Activated naive CD4-positive, alpha-beta T cell treated with anti-CD3 and anti-CD28 coated beads, Interleukin-2, amount 10 ng/mL, durations not matched to agents 7 days and 5 days (primary cell): ENCODE measurements around the gene EHBP1L1.

Experiments used
- CTCF ChIA-PET: fragments of 350-600 bp; sonication (Branson Sonifier 250); formaldehyde crosslinking; loops from one replicate; lab custom pipeline; 2021; ENCODE audit warnings: antibody characterized with exemption; lab: Charles Lee
- DNase-seq: peaks from one replicate; pipeline ENCODE4 v3.0.0-alpha.2; 2020
- H3K27ac Mint-ChIP-seq: one replicate; pipeline ENCODE4 v1.8.0; 2021; ENCODE audit warnings: mild to moderate bottlenecking, moderate library complexity, mixed read lengths
- H3K27me3 Mint-ChIP-seq: one replicate; pipeline ENCODE4 v1.8.0; 2021; ENCODE audit warnings: mild to moderate bottlenecking, mixed read lengths
- H3K36me3 Mint-ChIP-seq: one replicate; pipeline ENCODE4 v1.8.0; 2021; ENCODE audit warnings: mixed read lengths
- H3K4me1 Mint-ChIP-seq: one replicate; pipeline ENCODE4 v1.8.0; 2021; ENCODE audit warnings: mixed read lengths
- H3K4me3 Mint-ChIP-seq: one replicate; pipeline ENCODE4 v1.8.0; 2021; ENCODE audit warnings: mild to moderate bottlenecking, moderate library complexity, mixed read lengths
- H3K9me3 Mint-ChIP-seq: one replicate; pipeline ENCODE4 v1.8.0; 2021; ENCODE audit warnings: mixed read lengths

EHBP1L1 gene

GRCh38 chr11:65551572-65552387, 24.1 kb upstream of the EHBP1L1 start:
- peaks cover 4% of the 10 kb centered on the region for H3K27me3 Mint-ChIP-seq
- H3K4me3 Mint-ChIP-seq = peak overlapping the region; percentile 8
- H3K27ac Mint-ChIP-seq = peak overlapping the region; percentile 86
- peaks cover 40% of the 10 kb centered on the region for H3K36me3 Mint-ChIP-seq
- CTCF ChIA-PET = interaction anchor here (1.0 to 3.6 kb wide), 5 partner anchors 10 to 37 kb away, joined by 3 to 35 read pairs (median 11); partner anchors contain the start of genes FAM89B and ZNRD2
- no peaks in the 10 kb centered on the region for H3K9me3 Mint-ChIP-seq
- DNase-seq = peak; percentile 81
- H3K4me1 Mint-ChIP-seq = peaks cover 85% of the 10 kb centered on the region

GRCh38 chr11:65552388-65552951, 23.4 kb upstream of the EHBP1L1 start:
- Mint-ChIP-seq H3K9me3 (no peaks in the 10 kb centered on the region), H3K4me3 (peak overlapping the region; percentile 8), H3K4me1 (peaks cover 85% of the 10 kb centered on the region), H3K27ac (peak overlapping the region; percentile 86), H3K27me3 (peaks cover 4% of the 10 kb centered on the region), H3K36me3 (peaks cover 40% of the 10 kb centered on the region)
- CTCF ChIA-PET = interaction anchor here (1.0 to 3.6 kb wide), 6 partner anchors 8 to 36 kb away, joined by 3 to 35 read pairs (median 9); partner anchors contain the start of genes FAM89B and ZNRD2
- no peak for DNase-seq

DNA sequence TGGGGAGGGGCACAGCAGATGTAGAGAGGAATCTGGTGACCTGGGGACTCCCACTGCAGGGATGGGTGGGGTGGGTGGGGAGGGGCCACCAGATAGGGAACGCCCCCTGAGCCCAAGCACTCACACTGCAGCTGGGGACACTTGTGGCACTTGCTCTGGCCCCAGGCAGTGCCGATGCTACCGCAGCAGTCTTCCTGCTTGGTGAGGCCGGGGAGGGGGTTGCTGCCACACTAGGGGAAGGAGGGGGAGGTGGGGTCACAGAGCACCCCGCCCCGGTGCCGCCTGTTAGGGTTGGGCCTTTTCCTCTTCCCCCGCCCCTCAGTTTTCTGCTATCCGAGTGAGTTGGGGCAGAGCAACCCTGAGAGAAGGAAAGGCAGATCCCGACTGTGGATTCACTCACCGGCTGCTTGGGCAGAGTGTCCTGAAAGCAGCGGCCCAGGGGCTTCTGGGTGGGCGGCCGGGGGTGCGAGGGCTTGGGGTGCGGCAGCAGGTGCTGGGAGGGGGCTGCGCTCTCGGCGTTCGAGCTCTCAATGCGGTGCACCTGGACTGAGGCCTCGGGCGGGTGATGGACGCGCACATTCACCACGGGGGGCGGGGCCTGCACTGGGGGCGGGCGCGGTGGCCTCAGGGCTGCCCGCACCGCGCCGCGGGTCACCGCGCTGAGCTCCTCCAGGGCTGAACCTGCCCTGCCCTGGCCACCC, 22.4 kb upstream of the EHBP1L1 start:
- DNase-seq = peak; percentile 93
- peaks cover 3% of the 10 kb centered on the region for H3K27me3 Mint-ChIP-seq
- H3K9me3 Mint-ChIP-seq = no peaks in the 10 kb centered on the region
- peak overlapping the region; percentile 60 for H3K4me3 Mint-ChIP-seq
- H3K27ac Mint-ChIP-seq = peak overlapping the region; percentile 86
- H3K36me3 Mint-ChIP-seq = peaks cover 33% of the 10 kb centered on the region
- CTCF ChIA-PET = interaction anchor here (1.0 to 3.6 kb wide), 5 partner anchors 9 to 35 kb away, joined by 3 to 35 read pairs (median 11); partner anchors contain the start of genes FAM89B and ZNRD2
- H3K4me1 Mint-ChIP-seq = peaks cover 76% of the 10 kb centered on the region

DNA sequence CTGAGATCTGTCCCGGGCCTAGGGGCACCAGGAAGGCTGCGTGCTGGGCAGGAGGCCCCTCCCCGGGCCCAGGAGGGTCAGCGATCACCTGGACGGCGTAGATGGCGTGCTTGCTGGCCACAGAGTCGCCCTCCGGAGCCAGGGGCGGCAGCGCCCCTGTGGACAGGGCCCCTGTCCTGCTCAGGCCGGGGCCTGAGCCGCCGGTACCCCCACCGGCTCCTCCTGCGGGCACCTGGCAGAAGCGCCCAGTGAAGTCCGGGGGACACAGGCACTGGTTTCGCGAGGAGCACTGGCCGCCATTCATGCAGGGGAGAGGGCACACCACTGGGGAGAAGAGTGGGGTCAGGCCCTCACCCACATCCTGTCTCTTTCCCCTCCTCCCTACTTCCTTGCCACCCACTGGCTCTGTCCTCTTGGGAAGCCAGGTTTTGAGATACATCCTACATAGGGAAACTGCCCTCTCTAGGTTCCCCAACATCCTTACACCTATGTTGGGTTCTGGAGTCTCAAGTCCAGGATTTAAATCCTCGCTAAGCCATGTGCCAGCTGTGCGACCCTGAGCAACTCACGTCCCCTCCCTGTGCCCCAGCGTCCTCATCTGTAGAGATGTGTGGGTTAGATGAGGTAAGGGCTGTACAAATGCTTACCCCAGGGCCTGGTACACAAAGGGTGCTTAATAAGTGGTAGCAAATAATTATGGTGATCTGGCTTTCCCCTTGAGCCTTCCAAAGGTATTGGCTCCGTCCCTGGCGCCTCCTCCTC, 21.6 kb upstream of the EHBP1L1 start:
- H3K27me3 Mint-ChIP-seq = peaks cover 5% of the 10 kb centered on the region
- H3K4me3 Mint-ChIP-seq = peak overlapping the region; percentile 62
- no peaks in the 10 kb centered on the region for H3K9me3 Mint-ChIP-seq
- DNase-seq = peak; percentile 41
- H3K36me3 Mint-ChIP-seq = peaks cover 27% of the 10 kb centered on the region
- H3K27ac Mint-ChIP-seq = peak overlapping the region; percentile 90
- CTCF ChIA-PET = interaction anchor here (1.0 to 3.6 kb wide), 5 partner anchors 8 to 17 kb away, joined by 3 to 35 read pairs (median 5); partner anchors contain the start of genes FAM89B and ZNRD2
- peaks cover 74% of the 10 kb centered on the region for H3K4me1 Mint-ChIP-seq

DNA sequence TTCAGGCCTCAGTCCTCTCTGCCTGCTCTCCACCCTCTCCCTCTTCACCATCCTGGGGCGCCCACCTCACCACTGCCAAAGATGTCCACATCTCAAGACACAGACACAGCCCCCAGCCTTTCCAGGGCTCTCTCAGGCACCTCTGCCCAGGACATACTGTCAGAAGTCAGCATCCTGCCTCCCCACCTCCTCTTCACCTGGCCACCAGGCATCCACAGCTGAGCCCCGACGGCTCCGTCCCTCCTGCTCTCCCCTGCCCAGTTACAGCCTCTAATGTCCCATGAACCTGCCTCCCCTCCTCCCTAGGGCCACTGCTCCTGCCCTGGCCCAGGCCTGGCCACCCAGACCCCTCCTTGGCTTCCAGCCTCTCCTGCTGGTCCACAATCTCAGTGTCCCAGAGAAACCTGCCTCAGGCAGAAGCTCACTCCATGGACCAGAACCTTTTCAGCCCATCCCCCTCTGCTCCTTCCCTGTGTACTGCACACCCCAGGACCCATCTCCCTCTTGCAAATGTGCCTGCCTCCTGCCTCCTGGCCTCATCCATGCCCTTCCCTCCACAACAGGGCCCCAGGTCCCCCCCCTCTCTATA, 20.9 kb upstream of the EHBP1L1 start:
- H3K36me3 Mint-ChIP-seq = peaks cover 23% of the 10 kb centered on the region
- H3K4me1 Mint-ChIP-seq = peaks cover 73% of the 10 kb centered on the region
- H3K27ac Mint-ChIP-seq = peak overlapping the region; percentile 80
- H3K4me3 Mint-ChIP-seq = peak overlapping the region; percentile 62
- H3K9me3 Mint-ChIP-seq = no peaks in the 10 kb centered on the region
- CTCF ChIA-PET = interaction anchor here (0.8 to 1.6 kb wide), 3 partner anchors 8 to 14 kb away, joined by 3 to 5 read pairs (median 4); no protein-coding TSS in a partner anchor
- H3K27me3 Mint-ChIP-seq = peaks cover 7% of the 10 kb centered on the region
- no peak for DNase-seq

- Mint-ChIP-seq H3K27ac (peak overlapping the region; percentile 88), H3K4me3 (peak overlapping the region; percentile 80), H3K36me3 (peaks cover 18% of the 10 kb centered on the region)
Observed at GRCh38 chr11:65555693-65556231, 20.1 kb upstream of the EHBP1L1 start.

DNA sequence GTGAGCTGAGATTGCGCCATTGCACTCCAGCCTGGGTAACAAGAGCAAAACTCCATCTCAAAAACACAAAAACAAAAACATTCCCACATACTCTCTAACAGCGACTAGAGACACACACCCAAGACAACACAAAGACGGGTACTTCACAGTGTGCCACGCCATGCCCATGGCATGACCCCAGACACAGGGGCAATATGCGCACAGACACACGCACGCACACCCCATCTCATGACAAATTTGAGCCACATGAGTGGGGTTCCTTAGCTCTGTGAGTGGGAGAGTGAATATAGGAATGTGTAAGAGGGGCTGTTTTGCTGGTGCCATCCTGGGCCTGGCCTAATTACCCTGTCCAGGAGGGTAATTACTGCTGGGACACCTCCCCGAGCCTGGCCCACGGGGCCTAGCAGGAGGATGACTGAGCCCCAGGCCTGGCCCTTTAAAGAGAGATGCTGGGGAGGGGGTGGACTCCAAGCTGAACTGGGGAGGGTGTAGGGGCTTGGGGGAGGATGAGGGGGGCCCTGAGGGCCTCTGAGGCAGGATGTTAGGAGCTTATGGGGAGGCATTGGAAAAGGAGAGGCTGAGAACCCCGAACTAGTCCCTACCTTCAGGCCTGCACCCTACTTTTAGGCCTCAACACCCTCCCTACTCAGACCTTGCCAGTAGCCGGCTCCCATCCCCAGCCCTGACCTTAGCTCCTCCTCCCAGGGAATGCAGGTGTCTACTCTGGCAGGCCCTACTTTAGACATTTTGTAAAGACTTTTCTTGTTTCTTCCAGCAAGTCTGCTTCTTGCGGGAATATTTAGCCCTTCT, 19.2 kb upstream of the EHBP1L1 start:
- Mint-ChIP-seq H3K9me3 (no peaks in the 10 kb centered on the region), H3K27ac (peak overlapping the region; percentile 88), H3K4me3 (peak overlapping the region; percentile 80), H3K27me3 (peaks cover 17% of the 10 kb centered on the region), H3K36me3 (peaks cover 10% of the 10 kb centered on the region), H3K4me1 (peaks cover 74% of the 10 kb centered on the region)
- CTCF ChIA-PET = interaction anchor here (0.8 to 1.3 kb wide), 4 partner anchors 9 to 31 kb away, joined by 3 to 6 read pairs (median 4); partner anchors contain the start of gene FAM89B
- DNase-seq = peak; percentile 41

More at GRCh38 chr11:65555693-65556231, 20.1 kb upstream of the EHBP1L1 start:
- H3K4me1 Mint-ChIP-seq = peaks cover 81% of the 10 kb centered on the region
- peaks cover 15% of the 10 kb centered on the region for H3K27me3 Mint-ChIP-seq
- H3K9me3 Mint-ChIP-seq = no peaks in the 10 kb centered on the region
- no peak for DNase-seq
- CTCF ChIA-PET = interaction anchor here (0.8 to 1.6 kb wide), 3 partner anchors 9 to 15 kb away, joined by 3 to 5 read pairs (median 4); no protein-coding TSS in a partner anchor

DNA sequence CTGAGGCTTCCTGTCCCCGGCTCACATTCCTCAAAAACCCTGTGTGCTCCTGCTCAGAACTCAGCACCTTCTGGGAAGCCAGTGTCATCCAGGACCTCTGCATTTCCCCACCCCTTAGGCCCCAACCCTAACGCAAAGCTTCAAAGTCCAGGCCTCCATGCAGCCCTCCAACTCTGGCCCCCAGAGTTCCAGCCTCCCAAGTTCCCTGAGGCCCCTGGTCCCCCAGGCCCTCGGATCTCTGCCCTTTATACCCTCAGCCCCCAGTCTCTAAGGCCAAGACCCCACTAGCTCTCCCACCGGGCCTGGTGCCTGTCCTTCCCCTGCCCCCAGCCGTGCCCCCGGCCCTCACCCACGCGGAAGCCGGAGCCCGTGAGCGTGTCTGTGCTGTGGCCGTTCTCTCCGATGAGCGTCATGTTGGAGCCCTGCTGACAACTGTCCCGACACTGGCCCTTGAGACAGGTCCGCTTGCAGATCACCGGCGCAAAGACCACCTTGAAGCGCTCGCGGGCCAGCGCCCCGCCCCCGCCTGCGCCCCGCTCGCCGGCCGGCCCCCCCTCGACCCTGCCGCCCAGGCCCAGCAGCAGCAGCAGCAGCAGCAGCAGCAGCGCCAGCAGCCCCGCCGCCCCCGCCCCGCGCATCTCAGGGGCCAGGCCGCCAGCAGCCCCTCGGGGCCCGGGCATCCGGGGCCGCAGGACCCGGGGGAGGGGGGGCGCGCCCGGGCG, 18.4 kb upstream of the EHBP1L1 start:
- H3K27ac Mint-ChIP-seq = peak overlapping the region; percentile 88
- H3K4me1 Mint-ChIP-seq = peaks cover 70% of the 10 kb centered on the region
- H3K27me3 Mint-ChIP-seq = peaks cover 17% of the 10 kb centered on the region
- H3K9me3 Mint-ChIP-seq = no peaks in the 10 kb centered on the region
- peak overlapping the region; percentile 80 for H3K4me3 Mint-ChIP-seq
- peaks cover 3% of the 10 kb centered on the region for H3K36me3 Mint-ChIP-seq
- DNase-seq = peak; percentile 47
- CTCF ChIA-PET = interaction anchor here (0.8 to 1.3 kb wide), 3 partner anchors 8 to 16 kb away, joined by 3 to 6 read pairs (median 4); partner anchors contain the start of gene FAM89B

GRCh38 chr11:65558002-65558929, 17.6 kb upstream of the EHBP1L1 start, which contains the start of gene LTBP3:
Gene LTBP3, minus strand, starts transcription at chr11:65558359. Its CDS starts 400 bp downstream, at chr11:65557959.
- Mint-ChIP-seq H3K36me3 (no peaks in the 10 kb centered on the region), H3K4me3 (peak within 1 kb of the TSS; percentile 80), H3K9me3 (no peaks in the 10 kb centered on the region), H3K4me1 (peaks cover 67% of the 10 kb centered on the region), H3K27me3 (peaks cover 17% of the 10 kb centered on the region), H3K27ac (peak within 1 kb of the TSS; percentile 88)
- CTCF ChIA-PET = interaction anchor here (1.3 to 4.2 kb wide), 2 partner anchors 7 to 13 kb away, joined by 6 to 18 read pairs; partner anchors contain the start of genes FAM89B and ZNRD2
- peak; percentile 61 for DNase-seq

GRCh38 chr11:65558930-65559509, 16.8 kb upstream of the EHBP1L1 start:
- H3K27me3 Mint-ChIP-seq = peaks cover 17% of the 10 kb centered on the region
- H3K9me3 Mint-ChIP-seq = no peaks in the 10 kb centered on the region
- H3K4me1 Mint-ChIP-seq = peaks cover 63% of the 10 kb centered on the region
- CTCF ChIA-PET = interaction anchor here (2.2 to 4.2 kb wide), 2 partner anchors 12 to 18 kb away, joined by 13 to 18 read pairs; partner anchors contain the start of genes FAM89B and ZNRD2
- peak overlapping the region; percentile 66 for H3K4me3 Mint-ChIP-seq
- H3K27ac Mint-ChIP-seq = peak overlapping the region; percentile 58
- no peak for DNase-seq
- H3K36me3 Mint-ChIP-seq = no peaks in the 10 kb centered on the region
